Thoracic aorta (tissue), 2 donors: ENCODE data around the gene FAM118B. TPM values are rescaled to one million over a fixed set of nuclear protein-coding genes. Genes with fewer than 3 reads are reported as not detected.

ENCODE experiments used
- ATAC-seq: fragments of 150-250 bp; one replicate; pipeline ENCODE4 v1.8.0; 2017; ENCODE audit warnings: low read depth; ENCODE audit not compliant: insufficient number of reproducible peaks, low FRiP score
- DNase-seq: peaks from one replicate; pipeline ENCODE4 v3.0.0-alpha.2; 2020; ENCODE audit warnings: low spot score
- H3K27ac ChIP-seq, 2 donors: fragments of 200-600 bp; sonication (generic); 1 replicate in 1 of 2; 2 replicates in 1 of 2; pipeline ENCODE4 v1.5.1; 2016; ENCODE audit warnings: mild to moderate bottlenecking in 2 of 2, moderate library complexity in 2 of 2
- H3K27me3 ChIP-seq: fragments of 200-600 bp; sonication (generic); replicated peaks from 2 replicates; pipeline ENCODE4 v1.6.0; 2016; ENCODE audit warnings: mild to moderate bottlenecking; ENCODE audit not compliant: insufficient read depth
- H3K36me3 ChIP-seq: fragments of 200-600 bp; sonication (generic); one replicate; pipeline ENCODE4 v1.5.1; 2016
- H3K4me1 ChIP-seq, 2 donors: fragments of 200-600 bp; sonication (generic); 1 replicate in 1 of 2; 2 replicates in 1 of 2; pipeline versions ENCODE4 v1.5.1 to v1.6.0; 2016; ENCODE audit warnings: low read depth in 2 of 2, mild to moderate bottlenecking in 1 of 2; ENCODE audit not compliant: control insufficient read depth in 1 of 2
- H3K4me3 ChIP-seq: fragments of 200-600 bp; sonication (generic); 2 replicates; pipeline ENCODE4 v1.5.1; 2016; ENCODE audit warnings: mild to moderate bottlenecking
- H3K9me3 ChIP-seq: fragments of 200-600 bp; sonication (generic); 2 replicates; pipeline ENCODE4 v1.5.1; 2016
- total RNA-seq, 2 donors: library from RNA; depleted of rRNA; stranded (reverse); fragments of >200 nt; gene quantifications; one replicate each; pipeline versions ENCODE4 v1.1.0 to v1.2.3, GENCODE V29; 2016
- TF ChIP-seq, protein P1 (sequence below): fragments of 200-600 bp; sonication (generic); IDR thresholded peaks from one replicate; pipeline ENCODE4 v1.5.1; 2019; ENCODE audit warnings: antibody characterized with exemption

Gene FAM118B
- total RNA-seq, 2 donors from 2014 or later: 8.4 to 14.5 TPM

DNA sequence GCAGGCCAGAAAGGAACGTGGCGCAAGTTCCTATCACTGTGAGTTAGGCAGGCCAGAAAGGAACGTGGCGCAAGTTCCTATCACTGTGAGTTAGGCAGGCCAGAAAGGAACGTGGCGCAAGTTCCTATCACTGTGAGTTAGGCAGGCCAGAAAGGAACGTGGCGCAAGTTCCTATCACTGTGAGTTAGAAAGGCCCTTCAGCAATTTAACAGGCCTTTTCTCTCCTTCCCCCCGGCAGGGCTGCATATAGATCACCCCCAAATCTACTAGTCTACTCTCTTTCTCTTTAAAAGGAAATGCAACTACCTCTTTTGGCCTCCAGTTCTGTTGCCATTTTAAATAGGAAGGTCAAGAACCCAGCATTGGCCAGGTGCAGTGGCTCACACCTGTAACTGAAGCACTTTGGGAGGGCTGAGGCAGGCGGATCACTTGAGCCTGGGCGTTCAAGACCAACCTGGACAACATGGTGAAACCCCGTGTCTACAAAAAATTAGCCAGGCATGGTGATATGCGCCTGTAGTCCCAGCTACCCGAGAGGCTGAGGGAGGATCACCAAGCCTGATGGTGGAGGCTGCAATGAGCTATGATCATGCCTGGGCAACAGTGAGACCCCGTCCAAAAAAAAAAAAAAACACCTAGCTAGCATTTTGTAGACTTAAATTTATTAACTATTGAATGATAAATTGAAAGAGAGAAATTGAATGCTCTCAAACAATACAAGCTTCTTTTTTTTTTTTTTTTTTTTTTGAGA lies 14.9 kb downstream of the FAM118B start:
- Histone ChIP-seq H3K4me1 (no peaks in the 10 kb centered on the region), H3K9me3 (no peaks in the 10 kb centered on the region), H3K4me3 (no peak overlapping the region), H3K27me3 (no peaks in the 10 kb centered on the region), H3K36me3 (no peaks in the 10 kb centered on the region), H3K27ac (no peak overlapping the region)
- ATAC-seq (no peak), DNase-seq (no peak)
- TF ChIP-seq, protein P1, sequence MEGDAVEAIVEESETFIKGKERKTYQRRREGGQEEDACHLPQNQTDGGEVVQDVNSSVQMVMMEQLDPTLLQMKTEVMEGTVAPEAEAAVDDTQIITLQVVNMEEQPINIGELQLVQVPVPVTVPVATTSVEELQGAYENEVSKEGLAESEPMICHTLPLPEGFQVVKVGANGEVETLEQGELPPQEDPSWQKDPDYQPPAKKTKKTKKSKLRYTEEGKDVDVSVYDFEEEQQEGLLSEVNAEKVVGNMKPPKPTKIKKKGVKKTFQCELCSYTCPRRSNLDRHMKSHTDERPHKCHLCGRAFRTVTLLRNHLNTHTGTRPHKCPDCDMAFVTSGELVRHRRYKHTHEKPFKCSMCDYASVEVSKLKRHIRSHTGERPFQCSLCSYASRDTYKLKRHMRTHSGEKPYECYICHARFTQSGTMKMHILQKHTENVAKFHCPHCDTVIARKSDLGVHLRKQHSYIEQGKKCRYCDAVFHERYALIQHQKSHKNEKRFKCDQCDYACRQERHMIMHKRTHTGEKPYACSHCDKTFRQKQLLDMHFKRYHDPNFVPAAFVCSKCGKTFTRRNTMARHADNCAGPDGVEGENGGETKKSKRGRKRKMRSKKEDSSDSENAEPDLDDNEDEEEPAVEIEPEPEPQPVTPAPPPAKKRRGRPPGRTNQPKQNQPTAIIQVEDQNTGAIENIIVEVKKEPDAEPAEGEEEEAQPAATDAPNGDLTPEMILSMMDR: no peak

DNA sequence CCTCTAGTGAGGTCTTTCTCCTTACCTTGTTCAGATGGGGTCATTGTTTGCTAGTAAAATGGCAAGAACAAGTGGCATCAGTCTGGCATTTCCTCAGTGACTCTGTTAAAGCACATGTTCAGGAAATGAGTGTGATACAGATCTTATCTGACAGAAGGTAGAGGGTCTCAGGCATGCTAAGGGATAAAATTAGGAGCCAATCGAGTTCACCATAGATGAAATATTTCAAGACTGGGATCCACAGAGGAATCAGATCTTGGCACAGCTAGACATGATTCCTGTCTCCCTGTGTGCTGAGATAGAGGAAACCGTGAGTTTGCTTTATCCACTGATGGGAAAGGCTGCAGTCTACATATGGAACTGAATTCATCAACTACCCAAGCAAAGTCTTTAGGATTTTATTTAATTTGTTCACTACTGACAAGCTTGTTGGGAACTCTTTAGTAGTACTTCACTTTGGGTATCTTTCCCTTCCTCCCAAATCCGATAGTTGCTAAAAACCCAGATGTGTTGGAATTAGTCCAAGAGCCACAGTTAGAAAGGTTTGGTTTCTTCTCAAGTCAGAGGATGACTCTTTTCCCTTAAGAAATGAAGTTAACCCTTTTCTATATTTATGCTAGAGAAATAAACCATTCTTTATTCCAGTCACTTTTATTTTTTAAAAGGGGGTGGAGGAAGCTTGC lies 18.4 kb downstream of the FAM118B start:
- H3K4me1 ChIP-seq: no peaks in the 10 kb centered on the region
- H3K27ac ChIP-seq: no peak overlapping the region
- TF ChIP-seq, protein P1: no peak
- no peaks in the 10 kb centered on the region for H3K9me3 ChIP-seq
- H3K27me3 ChIP-seq: no peaks in the 10 kb centered on the region
- H3K36me3 ChIP-seq: no peaks in the 10 kb centered on the region
- no peak for DNase-seq
- H3K4me3 ChIP-seq: no peak overlapping the region
- no peak for ATAC-seq

DNA sequence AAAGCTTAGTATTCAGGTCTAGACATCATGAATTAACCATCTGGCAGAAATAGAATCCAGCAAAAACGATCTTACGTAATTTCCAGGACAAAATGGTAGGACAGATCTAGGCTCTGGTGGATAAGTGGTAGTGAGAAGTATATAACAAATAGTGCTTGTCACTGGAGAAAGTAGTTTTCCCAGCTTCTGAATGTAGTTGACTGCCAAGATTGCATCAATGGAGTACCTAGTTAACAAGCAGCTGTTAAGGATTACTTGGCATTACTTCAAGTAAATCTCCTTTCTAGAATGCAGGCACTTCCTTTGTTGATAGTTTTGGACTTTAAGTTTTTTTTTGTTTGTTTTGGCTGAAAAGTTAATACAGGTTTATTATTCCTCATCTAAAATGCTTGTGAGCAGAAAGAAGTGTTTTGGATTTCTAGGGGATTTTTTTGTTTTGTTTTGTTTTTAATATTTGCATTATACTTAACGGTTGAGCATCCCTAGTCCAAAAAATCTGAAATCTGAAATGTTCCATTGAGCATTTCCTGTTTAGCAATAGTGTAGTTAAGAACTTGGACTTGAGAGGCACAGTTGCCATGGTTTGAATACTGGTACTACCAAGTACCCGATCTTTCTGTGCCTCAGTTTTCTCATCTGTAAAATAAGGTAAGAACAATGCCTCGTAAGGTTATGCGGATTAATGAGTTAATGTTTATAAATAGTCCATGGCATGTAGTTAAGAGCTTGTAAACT lies 20.3 kb downstream of the FAM118B start:
- H3K4me1 ChIP-seq: no peaks in the 10 kb centered on the region
- H3K9me3 ChIP-seq: no peaks in the 10 kb centered on the region
- no peak overlapping the region for H3K27ac ChIP-seq
- TF ChIP-seq, protein P1: no peak
- H3K36me3 ChIP-seq: no peaks in the 10 kb centered on the region
- no peaks in the 10 kb centered on the region for H3K27me3 ChIP-seq
- no peak overlapping the region for H3K4me3 ChIP-seq
- ATAC-seq: no peak
- DNase-seq: no peak

DNA sequence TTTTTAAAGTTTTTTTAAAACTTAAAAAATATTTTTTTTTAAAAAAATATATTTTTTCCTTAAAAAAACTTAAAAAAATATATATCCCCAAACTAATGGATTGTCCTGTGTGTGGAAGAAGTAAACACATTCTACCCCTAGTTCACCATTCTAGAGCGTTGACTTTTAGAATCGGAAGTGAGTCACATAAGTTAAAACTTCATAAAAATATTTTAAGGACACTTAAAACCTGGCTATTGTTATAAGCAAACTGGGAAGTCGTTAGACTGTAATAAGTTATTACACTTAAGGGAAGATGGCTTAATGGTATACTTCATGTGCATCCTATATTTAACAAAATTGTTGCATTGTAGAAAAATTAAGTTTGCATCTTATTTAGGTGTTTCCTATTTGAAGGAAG lies 21.1 kb downstream of the FAM118B start:
- H3K27me3 ChIP-seq: no peaks in the 10 kb centered on the region

More for the DNA sequence above, 21.1 kb downstream of the FAM118B start:
- Histone ChIP-seq H3K4me1 (no peaks in the 10 kb centered on the region), H3K27ac (no peak overlapping the region), H3K4me3 (no peak overlapping the region), H3K9me3 (no peaks in the 10 kb centered on the region), H3K36me3 (no peaks in the 10 kb centered on the region)
- TF ChIP-seq, protein P1: no peak
- ATAC-seq: no peak
- no peak for DNase-seq
